ENCODE measurements around the gene SLIT1.

Gene SLIT1

GRCh38 chr10:97023401-97024167 is 162.2 kb downstream of the SLIT1 start:
- Histone ChIP-seq H3K4me1 (ENCODE audit: insufficient read depth, low read length, severe bottlenecking) (peaks cover 20% of the 10 kb centered on the region), H3K79me2 (ENCODE audit: insufficient read depth, low read length) (no peaks in the 10 kb centered on the region), H3K9me2 (ENCODE audit: low read depth, low read length) (no peaks in the 10 kb centered on the region), H3F3A (ENCODE audit: insufficient read depth, low read length) (no peaks in the 10 kb centered on the region), H4K20me1 (ENCODE audit: insufficient read depth, low read length) (no peaks in the 10 kb centered on the region), H3K27ac (ENCODE audit: low read depth, low read length, poor library complexity, severe bottlenecking) (no peak overlapping the region), H2AFZ (ENCODE audit: low read length) (no peak overlapping the region), H3K27me3 (ENCODE audit: insufficient read depth, low read length) (no peaks in the 10 kb centered on the region), H3K4me2 (ENCODE audit: low read length) (no peak overlapping the region), H3K9ac (ENCODE audit: low read length) (no peak overlapping the region), H3K4me3 (ENCODE audit: low read depth, low read length, poor library complexity, severe bottlenecking) (no peak overlapping the region), H3K9me3 (ENCODE audit: low read length) (no peaks in the 10 kb centered on the region), H3K36me3 (ENCODE audit: insufficient read depth, low read length) (no peaks in the 10 kb centered on the region)
- TF ChIP-seq CTCF (IDR thresholded peaks at IDR 0.05; ENCODE audit: low read length) = no peak
- no peak for TF ChIP-seq EZH2 (IDR thresholded peaks at IDR 0.05; ENCODE audit: borderline replicate concordance, low read length)

GRCh38 chr10:97022616-97023015 is 163.1 kb downstream of the SLIT1 start:
- Histone ChIP-seq H3K9me2 (ENCODE audit: low read depth, low read length) (no peaks in the 10 kb centered on the region), H4K20me1 (ENCODE audit: insufficient read depth, low read length) (no peaks in the 10 kb centered on the region), H3K9me3 (ENCODE audit: low read length) (no peaks in the 10 kb centered on the region), H3K4me2 (ENCODE audit: low read length) (no peak overlapping the region), H3K36me3 (ENCODE audit: insufficient read depth, low read length) (no peaks in the 10 kb centered on the region), H3K4me3 (ENCODE audit: low read depth, low read length, poor library complexity, severe bottlenecking) (no peak overlapping the region), H3K27ac (ENCODE audit: low read depth, low read length, poor library complexity, severe bottlenecking) (no peak overlapping the region), H3K27me3 (ENCODE audit: insufficient read depth, low read length) (no peaks in the 10 kb centered on the region), H2AFZ (ENCODE audit: low read length) (no peak overlapping the region), H3K79me2 (ENCODE audit: insufficient read depth, low read length) (no peaks in the 10 kb centered on the region), H3K4me1 (ENCODE audit: insufficient read depth, low read length, severe bottlenecking) (peaks cover 20% of the 10 kb centered on the region), H3F3A (ENCODE audit: insufficient read depth, low read length) (no peaks in the 10 kb centered on the region), H3K9ac (ENCODE audit: low read length) (no peak overlapping the region)
- no peak for TF ChIP-seq CTCF (IDR thresholded peaks at IDR 0.05; ENCODE audit: low read length)
- no peak for TF ChIP-seq EZH2 (IDR thresholded peaks at IDR 0.05; ENCODE audit: borderline replicate concordance, low read length)

- H3K9me3 ChIP-seq (ENCODE audit: low read length) = no peaks in the 10 kb centered on the region
- H3K4me3 ChIP-seq (ENCODE audit: low read depth, low read length, poor library complexity, severe bottlenecking) = no peak overlapping the region
- H3K27me3 ChIP-seq (ENCODE audit: insufficient read depth, low read length) = no peaks in the 10 kb centered on the region
- H3K4me2 ChIP-seq (ENCODE audit: low read length) = no peak overlapping the region
- H3K79me2 ChIP-seq (ENCODE audit: insufficient read depth, low read length) = no peaks in the 10 kb centered on the region
- no peak overlapping the region for H3K9ac ChIP-seq (ENCODE audit: low read length)
- no peak overlapping the region for H2AFZ ChIP-seq (ENCODE audit: low read length)
- no peak for TF ChIP-seq CTCF (IDR thresholded peaks at IDR 0.05; ENCODE audit: low read length)
- no peak for TF ChIP-seq EZH2 (IDR thresholded peaks at IDR 0.05; ENCODE audit: borderline replicate concordance, low read length)
- no peaks in the 10 kb centered on the region for H3K9me2 ChIP-seq (ENCODE audit: low read depth, low read length)
- peaks cover 31% of the 10 kb centered on the region for H3K4me1 ChIP-seq (ENCODE audit: insufficient read depth, low read length, severe bottlenecking)
- no peaks in the 10 kb centered on the region for H3K36me3 ChIP-seq (ENCODE audit: insufficient read depth, low read length)
- no peaks in the 10 kb centered on the region for H3F3A ChIP-seq (ENCODE audit: insufficient read depth, low read length)
- no peak overlapping the region for H3K27ac ChIP-seq (ENCODE audit: low read depth, low read length, poor library complexity, severe bottlenecking)
- H4K20me1 ChIP-seq (ENCODE audit: insufficient read depth, low read length) = no peaks in the 10 kb centered on the region
These were observed 165.0 kb downstream of the SLIT1 start for GRCh38 chr10:97020452-97021400.
